Tibial nerve (tissue), 4 donors: ENCODE data around the gene IQGAP2. TPM values are rescaled to one million over a fixed set of nuclear protein-coding genes. Genes with fewer than 3 reads are reported as not detected.
A peak's percentile ranks its signal among the peaks of the same experiment; 100 is the strongest.

Experiments used
- DNase-seq, 2 donors: peaks; one replicate each; pipeline ENCODE4 v3.0.0-alpha.2; 2019; ENCODE audit warnings: low spot score in 2 of 2
- H3K27ac ChIP-seq, 4 donors: fragments of 200-600 bp; sonication (generic) in 3 of 4; one replicate each; pipeline ENCODE4 v1.5.1; 2017 to 2019; ENCODE audit warnings: mild to moderate bottlenecking in 1 of 4
- H3K27me3 ChIP-seq, 2 donors: fragments of 200-600 bp; sonication (generic) in 1 of 2; one replicate each; pipeline versions ENCODE4 v1.5.1 to v1.6.0; 2017 to 2019
- H3K36me3 ChIP-seq, 3 donors: fragments of 200-600 bp; sonication (generic); one replicate each; pipeline ENCODE4 v1.5.1; 2018 to 2019
- H3K4me1 ChIP-seq, 4 donors: fragments of 200-600 bp; sonication (generic) in 3 of 4; one replicate each; pipeline ENCODE4 v1.5.1; 2017 to 2019
- H3K4me3 ChIP-seq, 4 donors: fragments of 200-600 bp; sonication (generic) in 3 of 4; one replicate each; pipeline ENCODE4 v1.5.1; 2017 to 2019; ENCODE audit warnings: mild to moderate bottlenecking in 1 of 4, moderate library complexity in 1 of 4
- H3K9me3 ChIP-seq, 4 donors: fragments of 200-600 bp; sonication (generic) in 3 of 4; one replicate each; pipeline ENCODE4 v1.5.1; 2017 to 2019
- EP300 ChIP-seq, 2 donors: sonication (generic); formaldehyde crosslinking; IDR thresholded peaks; one replicate each; pipeline ENCODE4 v1.6.1; 2017; ENCODE audit warnings: antibody characterized with exemption in 2 of 2, mild to moderate bottlenecking in 1 of 2
- POLR2A ChIP-seq, 2 donors: fragments of 450-650 bp; IDR thresholded peaks; one replicate each; pipeline ENCODE4 v1.6.1; 2017; ENCODE audit warnings: antibody characterized with exemption in 2 of 2, mild to moderate bottlenecking in 2 of 2, moderate library complexity in 2 of 2
- WGBS, 2 donors: methylation state at CpG; one replicate each; pipeline ENCODE4 v1.1.5; 2018; 5-methylcytosine and 5-hydroxymethylcytosine counted together
- total RNA-seq, 4 donors: library from RNA; depleted of rRNA; stranded (reverse); fragments of >200 nt; gene quantifications; one replicate each; pipeline ENCODE4 v1.1.0, GENCODE V29; 2016
- TF ChIP-seq, protein P1 (sequence below), 5 experiments: fragments of 200-600 bp in 3 of 5; fragments of 450-650 bp in 2 of 5; sonication (generic) in 3 of 5; IDR thresholded peaks; one replicate each; pipeline ENCODE4 v1.5.1; 2016 to 2019; ENCODE audit warnings: antibody characterized with exemption in 5 of 5, mild to moderate bottlenecking in 3 of 5, moderate library complexity in 2 of 5

The IQGAP2 gene
- total RNA-seq, 4 donors from 2014 or later = 42.8 to 58.2 (median 52.3) TPM

DNA sequence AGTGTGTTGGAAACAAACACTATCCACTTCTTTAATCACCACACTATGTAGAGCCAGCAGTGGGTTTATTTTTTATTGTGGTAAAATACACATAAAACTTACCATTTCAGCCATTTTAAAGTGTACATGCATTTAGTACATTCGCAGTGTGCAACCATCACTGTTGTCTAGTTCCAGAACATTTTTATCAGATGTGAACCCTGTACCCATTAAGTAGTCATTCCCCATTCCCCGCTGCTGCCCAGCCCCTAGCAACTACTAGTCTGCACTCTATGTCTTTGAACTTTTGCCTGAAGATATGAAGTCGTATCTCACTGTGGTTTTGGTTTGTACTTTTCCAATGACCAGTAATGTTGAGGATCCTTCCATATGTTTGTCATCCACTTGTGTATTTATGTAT lies 282.6 kb downstream of the IQGAP2 start:
- TF ChIP-seq EP300 (IDR thresholded peaks at IDR 0.05) (no peak), POLR2A (IDR thresholded peaks at IDR 0.05) (no peak)
- TF ChIP-seq, protein P1, sequence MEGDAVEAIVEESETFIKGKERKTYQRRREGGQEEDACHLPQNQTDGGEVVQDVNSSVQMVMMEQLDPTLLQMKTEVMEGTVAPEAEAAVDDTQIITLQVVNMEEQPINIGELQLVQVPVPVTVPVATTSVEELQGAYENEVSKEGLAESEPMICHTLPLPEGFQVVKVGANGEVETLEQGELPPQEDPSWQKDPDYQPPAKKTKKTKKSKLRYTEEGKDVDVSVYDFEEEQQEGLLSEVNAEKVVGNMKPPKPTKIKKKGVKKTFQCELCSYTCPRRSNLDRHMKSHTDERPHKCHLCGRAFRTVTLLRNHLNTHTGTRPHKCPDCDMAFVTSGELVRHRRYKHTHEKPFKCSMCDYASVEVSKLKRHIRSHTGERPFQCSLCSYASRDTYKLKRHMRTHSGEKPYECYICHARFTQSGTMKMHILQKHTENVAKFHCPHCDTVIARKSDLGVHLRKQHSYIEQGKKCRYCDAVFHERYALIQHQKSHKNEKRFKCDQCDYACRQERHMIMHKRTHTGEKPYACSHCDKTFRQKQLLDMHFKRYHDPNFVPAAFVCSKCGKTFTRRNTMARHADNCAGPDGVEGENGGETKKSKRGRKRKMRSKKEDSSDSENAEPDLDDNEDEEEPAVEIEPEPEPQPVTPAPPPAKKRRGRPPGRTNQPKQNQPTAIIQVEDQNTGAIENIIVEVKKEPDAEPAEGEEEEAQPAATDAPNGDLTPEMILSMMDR (IDR thresholded peaks at IDR 0.05) = no peak
- no peak overlapping the region for H3K27ac ChIP-seq
- H3K27me3 ChIP-seq = no peaks in the 10 kb centered on the region
- H3K36me3 ChIP-seq = peaks cover 0 to 24% (median 0%) of the 10 kb centered on the region in 3 donors
- DNase-seq = no peak
- 93 to 97% methylated on average over 3 of the region's 3 CpGs for WGBS, 2 donors
- H3K9me3 ChIP-seq = no peaks in the 10 kb centered on the region
- no peak overlapping the region for H3K4me3 ChIP-seq
- H3K4me1 ChIP-seq = peaks cover 0 to 4% (median 2%) of the 10 kb centered on the region in 4 donors

DNA sequence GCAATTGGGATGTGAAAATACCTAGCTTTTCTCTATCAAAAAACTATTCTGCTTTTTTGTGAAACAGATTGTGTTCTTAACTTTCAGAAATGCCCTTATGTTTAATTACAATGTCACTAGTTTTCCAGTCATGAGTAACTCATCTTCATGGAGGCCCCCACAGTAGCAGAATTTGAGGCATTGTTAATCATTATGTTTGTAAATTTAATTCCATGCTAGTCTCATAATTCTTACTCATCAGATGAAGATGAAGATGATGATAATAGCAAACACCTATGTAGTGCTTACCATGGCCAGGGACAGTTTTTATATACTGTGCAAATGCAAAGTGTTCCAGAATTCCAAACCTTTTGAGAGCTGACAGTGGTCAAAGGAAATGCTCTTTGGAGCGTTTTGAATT lies 285.1 kb downstream of the IQGAP2 start:
- Histone ChIP-seq H3K27ac (no peak overlapping the region), H3K36me3 (peaks cover 0 to 27% (median 0%) of the 10 kb centered on the region in 3 donors), H3K4me3 (no peak overlapping the region), H3K9me3 (no peaks in the 10 kb centered on the region), H3K4me1 (peaks cover 0 to 15% (median 5%) of the 10 kb centered on the region in 4 donors), H3K27me3 (no peaks in the 10 kb centered on the region)
- DNase-seq = no peak
- TF ChIP-seq EP300 (IDR thresholded peaks at IDR 0.05) = no peak
- no peak for TF ChIP-seq POLR2A (IDR thresholded peaks at IDR 0.05)
- TF ChIP-seq, protein P1 (IDR thresholded peaks at IDR 0.05) = no peak
- WGBS, 2 donors = 83 to 85% methylated on average over 1 of the region's 1 CpG

DNA sequence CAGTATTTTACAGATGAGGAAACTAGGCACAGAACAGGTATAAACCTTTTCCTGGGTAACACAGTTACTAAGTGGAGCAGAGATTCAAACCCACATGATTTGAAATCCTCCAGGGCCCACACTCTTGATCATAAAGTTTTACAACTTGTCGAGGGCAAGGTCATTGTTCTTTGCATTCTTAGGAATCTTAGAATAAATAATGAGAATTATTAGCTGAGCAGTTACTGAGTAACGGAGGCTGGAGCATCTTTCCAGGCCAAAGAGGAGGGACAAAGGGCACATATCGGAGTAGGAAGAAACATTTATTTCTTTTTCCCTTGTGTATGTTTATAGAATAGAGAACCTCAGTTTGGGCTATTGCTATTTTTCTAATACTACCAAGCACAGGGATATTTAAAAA lies 285.8 kb downstream of the IQGAP2 start:
- 60 to 62% methylated on average over 3 of the region's 3 CpGs for WGBS, 2 donors
- TF ChIP-seq, protein P1 (IDR thresholded peaks at IDR 0.05) = no peak
- TF ChIP-seq EP300 (IDR thresholded peaks at IDR 0.05) (no peak), POLR2A (IDR thresholded peaks at IDR 0.05) (no peak)
- no peak for DNase-seq

DNA sequence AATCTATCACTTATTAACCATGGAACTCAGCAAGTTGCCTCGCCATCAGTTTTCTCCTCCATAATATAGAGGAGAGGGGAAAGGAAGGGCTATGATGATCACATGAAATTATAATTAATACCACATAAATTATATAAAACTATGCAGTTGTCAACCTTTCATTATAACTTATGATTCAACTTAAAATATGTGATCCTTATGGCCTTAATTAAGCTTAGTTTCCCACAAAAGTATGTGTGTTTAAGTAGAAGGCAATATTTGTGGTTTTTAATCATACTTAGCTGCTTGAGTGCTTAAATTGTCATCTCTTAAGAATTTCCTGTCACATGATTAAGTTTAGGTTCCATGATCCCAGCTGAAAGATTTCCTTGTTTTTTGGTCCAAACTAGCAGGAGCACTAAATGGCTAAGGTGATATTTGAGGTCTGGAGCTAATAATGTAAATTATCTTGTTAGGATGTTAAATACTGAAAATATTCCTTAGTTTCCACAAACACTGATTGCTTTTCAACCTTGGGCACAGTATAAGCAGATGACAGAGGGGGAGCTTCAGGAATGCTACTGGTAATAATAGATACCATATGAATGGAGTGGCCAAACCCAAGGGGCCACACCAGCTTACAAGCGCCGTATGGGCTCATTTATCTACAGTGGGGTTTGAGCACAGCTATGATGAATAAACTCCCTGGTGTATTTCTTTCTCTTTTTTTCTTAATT lies 286.4 kb downstream of the IQGAP2 start:
- no peak overlapping the region for H3K4me3 ChIP-seq
- H3K27ac ChIP-seq = no peak overlapping the region
- peaks cover 0 to 15% (median 5%) of the 10 kb centered on the region in 4 donors for H3K4me1 ChIP-seq
- no peaks in the 10 kb centered on the region for H3K9me3 ChIP-seq
- TF ChIP-seq EP300 (IDR thresholded peaks at IDR 0.05) = no peak
- TF ChIP-seq, protein P1 (IDR thresholded peaks at IDR 0.05) = no peak
- no peak for TF ChIP-seq POLR2A (IDR thresholded peaks at IDR 0.05)
- peaks cover 0 to 21% (median 0%) of the 10 kb centered on the region in 3 donors for H3K36me3 ChIP-seq
- no peak for DNase-seq
- no peaks in the 10 kb centered on the region for H3K27me3 ChIP-seq
- 82 to 88% methylated on average over 3 of the region's 3 CpGs for WGBS, 2 donors

More for the DNA sequence above, 285.8 kb downstream of the IQGAP2 start:
- H3K4me1 ChIP-seq = peaks cover 0 to 15% (median 5%) of the 10 kb centered on the region in 4 donors
- no peaks in the 10 kb centered on the region for H3K9me3 ChIP-seq
- no peaks in the 10 kb centered on the region for H3K27me3 ChIP-seq
- no peak overlapping the region for H3K4me3 ChIP-seq
- peaks cover 0 to 27% (median 0%) of the 10 kb centered on the region in 3 donors for H3K36me3 ChIP-seq
- no peak overlapping the region for H3K27ac ChIP-seq

DNA sequence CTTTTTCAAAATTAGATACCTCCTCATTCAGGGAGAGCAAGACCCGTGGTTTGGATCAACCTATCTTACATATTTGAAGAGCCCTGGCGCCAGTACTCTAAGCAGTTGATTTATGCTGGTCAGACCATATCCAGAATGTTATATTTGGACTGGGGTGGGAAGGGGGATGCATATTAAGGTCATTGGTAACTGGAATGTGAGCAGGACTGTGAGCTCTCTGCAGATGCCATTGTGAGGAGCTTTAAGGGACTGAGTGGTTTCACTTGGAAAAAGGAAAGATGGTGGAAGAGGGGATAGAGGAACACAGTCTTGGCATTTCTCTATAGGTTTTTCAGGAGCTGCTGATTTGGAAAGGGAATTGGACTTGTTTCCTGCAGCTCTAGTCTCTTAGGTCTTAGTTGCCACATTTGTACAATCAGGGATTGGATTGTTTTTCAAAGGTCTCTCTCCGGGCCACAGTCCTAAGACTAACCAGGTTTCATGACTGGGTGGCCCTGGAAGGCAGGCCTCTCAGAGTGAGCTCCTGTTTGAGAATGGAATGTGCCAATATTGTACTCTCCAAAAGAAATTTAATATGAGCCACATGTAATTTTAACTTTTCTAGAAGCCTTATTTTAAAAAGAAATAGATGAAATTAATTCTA lies 287.1 kb downstream of the IQGAP2 start:
- Histone ChIP-seq H3K27me3 (no peaks in the 10 kb centered on the region), H3K4me1 (peaks cover 0 to 15% (median 5%) of the 10 kb centered on the region in 4 donors), H3K9me3 (no peaks in the 10 kb centered on the region), H3K27ac (peak overlapping the region in 1 of 4 donors; percentile 41), H3K36me3 (peaks cover 0 to 19% (median 0%) of the 10 kb centered on the region in 3 donors), H3K4me3 (no peak overlapping the region)
- TF ChIP-seq POLR2A (IDR thresholded peaks at IDR 0.05) (no peak), EP300 (IDR thresholded peaks at IDR 0.05) (no peak)
- TF ChIP-seq, protein P1 (IDR thresholded peaks at IDR 0.05) = no peak
- no peak for DNase-seq
- 90 to 94% methylated on average over 3 of the region's 3 CpGs for WGBS, 2 donors
